Anterior cingulate cortex (tissue), 58 donors: ENCODE measurements around the gene MARCHF2.

Experiments
- DNase-seq, 58 donors: peaks; one replicate each; lab custom pipeline; 2025; lab: John Stamatoyannopoulos, UW

MARCHF2 gene

GRCh38 chr19:8451377-8451776 lies 38.3 kb downstream of the MARCHF2 start:
- no peak for DNase-seq

GRCh38 chr19:8451885-8452284 lies 38.8 kb downstream of the MARCHF2 start:
- DNase-seq = no peak

GRCh38 chr19:8452446-8453123 lies 39.5 kb downstream of the MARCHF2 start:
- DNase-seq = no peak

- DNase-seq = no peak
Observed at GRCh38 chr19:8453616-8454015, 40.5 kb downstream of the MARCHF2 start.

- DNase-seq = no peak
Observed at GRCh38 chr19:8454218-8454617, 41.1 kb downstream of the MARCHF2 start.

GRCh38 chr19:8455018-8455417 lies 41.9 kb downstream of the MARCHF2 start:
- no peak for DNase-seq

GRCh38 chr19:8456064-8456463 lies 43.0 kb downstream of the MARCHF2 start:
- DNase-seq = no peak

GRCh38 chr19:8457209-8457608 lies 44.1 kb downstream of the MARCHF2 start:
- DNase-seq = no peak

- DNase-seq = no peak
Observed at GRCh38 chr19:8457827-8458226, 44.7 kb downstream of the MARCHF2 start.

GRCh38 chr19:8458380-8458779 lies 45.3 kb downstream of the MARCHF2 start:
- no peak for DNase-seq

- no peak for DNase-seq
Observed at GRCh38 chr19:8459095-8459494, 46.0 kb downstream of the MARCHF2 start.

GRCh38 chr19:8459520-8460270 lies 46.6 kb downstream of the MARCHF2 start:
- DNase-seq = no peak

GRCh38 chr19:8460516-8461298 lies 47.6 kb downstream of the MARCHF2 start:
- DNase-seq = no peak

- DNase-seq = no peak
Observed at GRCh38 chr19:8461376-8461775, 48.3 kb downstream of the MARCHF2 start.

- no peak for DNase-seq
Observed at GRCh38 chr19:8461891-8462290, 48.8 kb downstream of the MARCHF2 start.

- no peak for DNase-seq
Observed at GRCh38 chr19:8462571-8462970, 49.5 kb downstream of the MARCHF2 start.

- no peak for DNase-seq
Observed at GRCh38 chr19:8463365-8463764, 50.3 kb downstream of the MARCHF2 start.

GRCh38 chr19:8466018-8466417 lies 52.9 kb downstream of the MARCHF2 start:
- no peak for DNase-seq

GRCh38 chr19:8468124-8468523 lies 55.0 kb downstream of the MARCHF2 start:
- no peak for DNase-seq

- no peak for DNase-seq
Observed at GRCh38 chr19:8468761-8469373, 55.8 kb downstream of the MARCHF2 start.
